SU-DHL-6 (cell line): ENCODE data around the gene SPOCK1.

Experiments
- CTCF ChIP-seq: fragments of 200-600 bp; sonication (generic); IDR thresholded peaks from one replicate; pipeline ENCODE4 v1.5.1; 2017; ENCODE audit warnings: antibody characterized with exemption, mild to moderate bottlenecking, low read length, moderate library complexity; ENCODE audit not compliant: insufficient read depth, poor library complexity, severe bottlenecking
- EZH2phosphoT487 ChIP-seq: fragments of 200-600 bp; sonication (generic), shearing (Covaris generic); conservative IDR thresholded peaks from 2 replicates; pipeline ENCODE4 v1.6.1; 2018; ENCODE audit warnings: mild to moderate bottlenecking, antibody characterized with exemption, low read length, moderate library complexity, mixed read lengths

GRCh38 chr5:137278476-137278875, 220.7 kb downstream of the SPOCK1 start:
- TF ChIP-seq CTCF (no peak), EZH2phosphoT487 (no peak)
